ENCODE results near the gene PIGV.
A peak's percentile ranks its signal among the peaks of the same experiment; 100 is the strongest.

Gene PIGV

GRCh38 chr1:26787381-26787705, 407 bp upstream of the PIGV start:
- TF ChIP-seq, protein P1, sequence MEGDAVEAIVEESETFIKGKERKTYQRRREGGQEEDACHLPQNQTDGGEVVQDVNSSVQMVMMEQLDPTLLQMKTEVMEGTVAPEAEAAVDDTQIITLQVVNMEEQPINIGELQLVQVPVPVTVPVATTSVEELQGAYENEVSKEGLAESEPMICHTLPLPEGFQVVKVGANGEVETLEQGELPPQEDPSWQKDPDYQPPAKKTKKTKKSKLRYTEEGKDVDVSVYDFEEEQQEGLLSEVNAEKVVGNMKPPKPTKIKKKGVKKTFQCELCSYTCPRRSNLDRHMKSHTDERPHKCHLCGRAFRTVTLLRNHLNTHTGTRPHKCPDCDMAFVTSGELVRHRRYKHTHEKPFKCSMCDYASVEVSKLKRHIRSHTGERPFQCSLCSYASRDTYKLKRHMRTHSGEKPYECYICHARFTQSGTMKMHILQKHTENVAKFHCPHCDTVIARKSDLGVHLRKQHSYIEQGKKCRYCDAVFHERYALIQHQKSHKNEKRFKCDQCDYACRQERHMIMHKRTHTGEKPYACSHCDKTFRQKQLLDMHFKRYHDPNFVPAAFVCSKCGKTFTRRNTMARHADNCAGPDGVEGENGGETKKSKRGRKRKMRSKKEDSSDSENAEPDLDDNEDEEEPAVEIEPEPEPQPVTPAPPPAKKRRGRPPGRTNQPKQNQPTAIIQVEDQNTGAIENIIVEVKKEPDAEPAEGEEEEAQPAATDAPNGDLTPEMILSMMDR (IDR thresholded peaks at IDR 0.05; ENCODE audit: low read depth, low read length, missing control alignments) = peak; percentile 2
- H3K4me3 ChIP-seq (ENCODE audit: low read depth, low read length) = peak overlapping the region; percentile 85
- peak; percentile 66 for DNase-seq (ENCODE audit: low read depth)

GRCh38 chr1:26788515-26788785, 700 bp downstream of the PIGV start:
- TF ChIP-seq, protein P1 (IDR thresholded peaks at IDR 0.05; ENCODE audit: low read depth, low read length, missing control alignments) = no peak
- DNase-seq (ENCODE audit: low read depth) = no peak
- H3K4me3 ChIP-seq (ENCODE audit: low read depth, low read length) = peak overlapping the region; percentile 85

DNA sequence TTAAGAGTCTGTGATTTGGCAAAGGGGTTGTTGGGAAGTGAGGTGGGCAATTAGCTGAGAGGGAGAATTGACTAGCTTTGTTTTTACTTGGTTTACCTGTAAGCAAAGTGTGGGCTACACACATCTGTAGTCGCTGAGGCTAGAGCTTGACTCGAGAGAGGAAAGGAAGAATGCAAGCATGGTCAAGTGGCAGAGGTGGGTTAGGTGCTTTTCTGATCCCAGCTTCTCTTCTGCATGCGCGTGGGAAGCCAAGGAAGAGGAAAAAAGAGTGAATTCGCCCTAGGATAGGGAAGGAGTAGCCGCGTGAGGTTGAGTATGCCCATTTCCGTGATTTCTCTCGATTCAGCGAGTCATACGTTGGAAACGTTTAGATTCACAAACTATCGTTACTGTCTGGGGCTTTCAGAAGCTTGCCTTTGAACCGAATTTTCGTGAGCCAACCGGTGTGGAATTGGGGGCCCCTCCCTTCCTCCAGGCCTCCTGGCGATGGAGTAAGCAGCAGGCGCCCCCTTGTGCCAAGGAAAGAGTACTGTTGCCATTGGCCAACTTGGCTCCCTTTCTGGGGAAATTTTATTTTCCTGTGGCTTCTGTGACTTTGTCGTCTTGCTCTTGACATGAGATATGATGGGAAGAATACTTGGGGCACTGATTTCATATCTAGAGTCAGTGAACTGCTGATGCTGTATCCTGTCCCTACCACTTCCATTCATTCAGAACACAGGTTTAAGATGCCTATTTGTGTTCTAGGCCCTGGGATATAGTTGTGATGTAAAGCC, 1.3 kb downstream of the PIGV start:
- peak overlapping the region; percentile 85 for H3K4me3 ChIP-seq (ENCODE audit: low read depth, low read length)
- DNase-seq (ENCODE audit: low read depth) = peak; percentile 70
- TF ChIP-seq, protein P1 (IDR thresholded peaks at IDR 0.05; ENCODE audit: low read depth, low read length, missing control alignments) = peak; percentile 88

- TF ChIP-seq, protein P1 (IDR thresholded peaks at IDR 0.05; ENCODE audit: low read depth, low read length, missing control alignments) = no peak
- H3K4me3 ChIP-seq (ENCODE audit: low read depth, low read length) = no peak overlapping the region
- no peak for DNase-seq (ENCODE audit: low read depth)
These were observed 1.8 kb downstream of the PIGV start for GRCh38 chr1:26789612-26789865.

DNA sequence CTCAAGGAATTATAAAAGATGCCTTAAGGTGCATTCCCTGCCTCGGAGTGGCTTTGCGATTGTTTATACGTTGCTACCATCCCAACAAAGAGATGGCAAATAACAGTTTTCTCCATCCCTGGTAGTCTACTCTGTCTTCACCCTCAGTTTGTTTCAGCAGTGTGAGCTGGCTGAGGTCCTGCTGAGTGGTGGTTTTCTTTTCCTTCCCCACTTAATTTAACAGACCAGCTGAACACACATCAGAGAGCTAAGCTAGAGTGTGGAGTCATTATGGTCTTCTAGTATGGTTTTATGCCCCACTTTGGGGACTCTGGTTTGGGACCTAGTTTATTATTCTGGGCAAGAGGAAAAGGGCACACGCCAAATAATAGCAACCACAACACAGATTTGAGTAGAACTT, 2.2 kb downstream of the PIGV start:
- DNase-seq (ENCODE audit: low read depth) = no peak
- TF ChIP-seq, protein P1 (IDR thresholded peaks at IDR 0.05; ENCODE audit: low read depth, low read length, missing control alignments) = no peak
- no peak overlapping the region for H3K4me3 ChIP-seq (ENCODE audit: low read depth, low read length)

GRCh38 chr1:26790551-26790953, 2.8 kb downstream of the PIGV start:
- no peak for DNase-seq (ENCODE audit: low read depth)
- TF ChIP-seq, protein P1 (IDR thresholded peaks at IDR 0.05; ENCODE audit: low read depth, low read length, missing control alignments) = no peak
- 0 out of 2 replicates have a peak overlapping the region, but pooled peaks have one; percentile 4 for H3K4me3 ChIP-seq (ENCODE audit: low read depth, low read length)

DNA sequence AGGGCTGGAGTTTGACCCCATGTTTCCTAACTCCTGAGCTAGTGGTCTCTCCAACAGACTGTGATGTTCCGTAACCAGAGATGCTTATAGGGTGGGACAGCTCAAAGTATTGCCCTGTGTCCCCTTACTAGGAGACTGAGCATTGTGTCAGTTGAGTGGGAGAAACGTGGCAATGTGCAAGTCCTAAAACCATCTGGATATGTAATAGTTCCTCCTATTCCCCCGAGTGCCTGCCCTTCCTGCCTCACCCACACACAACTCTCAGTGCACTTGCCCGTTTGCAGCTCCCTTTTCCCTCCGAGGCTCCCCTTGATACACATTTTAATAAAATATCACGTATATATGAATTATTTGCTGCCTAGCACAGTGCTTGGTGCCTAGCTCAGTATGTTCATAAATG, 3.4 kb downstream of the PIGV start:
- TF ChIP-seq, protein P1 (IDR thresholded peaks at IDR 0.05; ENCODE audit: low read depth, low read length, missing control alignments) = no peak
- H3K4me3 ChIP-seq (ENCODE audit: low read depth, low read length) = no peak overlapping the region
- no peak for DNase-seq (ENCODE audit: low read depth)
